ENCODE results near the gene PPFIA3.

The PPFIA3 gene

DNA sequence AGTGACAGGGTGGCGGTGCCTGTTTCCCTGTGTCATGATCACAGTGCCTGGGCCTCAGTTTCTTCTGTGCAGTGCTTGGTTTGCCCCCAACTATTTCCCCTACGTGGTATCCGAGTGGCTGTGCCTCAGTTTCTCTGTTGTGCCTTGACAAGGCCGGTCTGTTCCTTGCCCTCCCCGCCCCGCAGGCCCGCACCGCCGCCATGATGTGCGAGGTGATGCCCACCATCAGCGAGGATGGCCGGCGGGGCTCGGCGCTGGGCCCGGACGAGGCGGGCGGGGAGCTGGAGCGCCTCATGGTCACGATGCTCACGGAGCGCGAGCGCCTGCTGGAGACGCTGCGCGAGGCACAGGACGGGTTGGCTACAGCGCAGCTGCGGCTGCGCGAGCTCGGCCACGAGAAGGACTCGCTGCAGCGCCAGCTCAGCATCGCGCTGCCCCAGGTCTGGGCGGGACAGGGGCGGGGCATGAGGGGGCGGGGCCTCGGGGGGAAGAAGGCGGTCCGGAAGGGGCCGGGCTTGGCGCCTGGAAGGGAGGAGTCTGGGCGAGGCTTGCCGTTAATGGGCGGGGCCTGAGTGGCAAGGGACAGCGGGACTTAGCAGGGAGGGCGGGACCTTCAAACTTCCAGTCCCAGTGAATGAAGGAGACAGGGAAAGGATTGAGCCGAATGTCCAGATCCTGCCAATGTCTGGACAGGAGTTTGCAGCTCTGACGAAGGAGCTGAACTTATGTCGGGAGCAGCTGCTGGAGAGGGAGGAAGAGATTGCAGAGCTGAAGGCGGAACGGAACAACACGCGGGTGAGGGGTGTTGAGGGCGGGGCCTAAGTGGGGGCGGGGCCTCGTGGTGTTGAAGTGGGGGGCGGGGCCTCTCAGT lies 8.6 kb downstream of the PPFIA3 start:
- Histone ChIP-seq H3K9ac (no peak overlapping the region), H3K4me2 (ENCODE audit: low read length) (peak overlapping the region; percentile 78), H3K4me1 (peaks cover 2% of the 10 kb centered on the region), H3K4me3 (ENCODE audit: low read depth, low read length) (peak overlapping the region; percentile 31), H3K27me3 (ENCODE audit: control insufficient read depth, insufficient read depth, low read length) (no peaks in the 10 kb centered on the region), H3K27ac (peak overlapping the region; percentile 62), H3K36me3 (ENCODE audit: control insufficient read depth, insufficient read depth, low read length) (no peaks in the 10 kb centered on the region), H3K9me3 (ENCODE audit: control insufficient read depth, low read length) (no peaks in the 10 kb centered on the region), H2AFZ (peak overlapping the region; percentile 97), H3K79me2 (peaks cover 2% of the 10 kb centered on the region)
- TF ChIP-seq CTCF (IDR thresholded peaks at IDR 0.05), result peak; percentile 36

- H3K27ac ChIP-seq, result no peak overlapping the region
- H3K79me2 ChIP-seq, result peaks cover 2% of the 10 kb centered on the region
- H3K4me1 ChIP-seq, result peaks cover 2% of the 10 kb centered on the region
- H3K27me3 ChIP-seq (ENCODE audit: control insufficient read depth, insufficient read depth, low read length), result no peaks in the 10 kb centered on the region
- H2AFZ ChIP-seq, result no peak overlapping the region
- no peak for TF ChIP-seq CTCF (IDR thresholded peaks at IDR 0.05)
- H3K9me3 ChIP-seq (ENCODE audit: control insufficient read depth, low read length), result no peaks in the 10 kb centered on the region
- no peak overlapping the region for H3K4me2 ChIP-seq (ENCODE audit: low read length)
- no peak overlapping the region for H3K4me3 ChIP-seq (ENCODE audit: low read depth, low read length)
- H3K36me3 ChIP-seq (ENCODE audit: control insufficient read depth, insufficient read depth, low read length), result no peaks in the 10 kb centered on the region
- H3K9ac ChIP-seq, result no peak overlapping the region
Measured at GRCh38 chr19:49128545-49129237, 9.3 kb downstream of the PPFIA3 start.

- no peak overlapping the region for H3K4me3 ChIP-seq (ENCODE audit: low read depth, low read length)
- no peak overlapping the region for H3K4me2 ChIP-seq (ENCODE audit: low read length)
- H3K27me3 ChIP-seq (ENCODE audit: control insufficient read depth, insufficient read depth, low read length), result no peaks in the 10 kb centered on the region
- no peak overlapping the region for H3K27ac ChIP-seq
- H3K4me1 ChIP-seq, result peaks cover 2% of the 10 kb centered on the region
- H3K9ac ChIP-seq, result no peak overlapping the region
- H3K36me3 ChIP-seq (ENCODE audit: control insufficient read depth, insufficient read depth, low read length), result no peaks in the 10 kb centered on the region
- no peaks in the 10 kb centered on the region for H3K9me3 ChIP-seq (ENCODE audit: control insufficient read depth, low read length)
- TF ChIP-seq CTCF (IDR thresholded peaks at IDR 0.05), result no peak
- no peak overlapping the region for H2AFZ ChIP-seq
- H3K79me2 ChIP-seq, result peaks cover 2% of the 10 kb centered on the region
Measured at GRCh38 chr19:49129238-49129583, 9.9 kb downstream of the PPFIA3 start.

- TF ChIP-seq CTCF (IDR thresholded peaks at IDR 0.05), result no peak
- Histone ChIP-seq H3K4me3 (ENCODE audit: low read depth, low read length) (no peak overlapping the region), H2AFZ (no peak overlapping the region), H3K4me1 (peaks cover 2% of the 10 kb centered on the region), H3K79me2 (peaks cover 2% of the 10 kb centered on the region), H3K9ac (no peak overlapping the region), H3K4me2 (ENCODE audit: low read length) (no peak overlapping the region), H3K27me3 (ENCODE audit: control insufficient read depth, insufficient read depth, low read length) (no peaks in the 10 kb centered on the region), H3K9me3 (ENCODE audit: control insufficient read depth, low read length) (no peaks in the 10 kb centered on the region), H3K27ac (no peak overlapping the region), H3K36me3 (ENCODE audit: control insufficient read depth, insufficient read depth, low read length) (no peaks in the 10 kb centered on the region)
Measured at GRCh38 chr19:49130325-49130724, 11.0 kb downstream of the PPFIA3 start.
